LHCN-M2 (cell line): ENCODE measurements around the gene EIF3J. TPM values are rescaled to one million over a fixed set of nuclear protein-coding genes. Genes with fewer than 3 reads are reported as not detected.

Experiments
- DNase-seq: peaks from one replicate; pipeline ENCODE4 v3.0.0-alpha.2; 2012; ENCODE audit warnings: low read depth
- total RNA-seq: library from RNA; depleted of rRNA; stranded (reverse); fragments of >200 nt; gene quantifications from 2 replicates; pipeline ENCODE4 v1.2.3, GENCODE V29; 2014; rRNA removed

The EIF3J gene
- total RNA-seq, 1 experiment from 2014 or later, result 35.0 TPM

- peak; percentile 10 for DNase-seq
Observed at GRCh38 chr15:44593042-44593736, 56.2 kb downstream of the EIF3J start.

DNA sequence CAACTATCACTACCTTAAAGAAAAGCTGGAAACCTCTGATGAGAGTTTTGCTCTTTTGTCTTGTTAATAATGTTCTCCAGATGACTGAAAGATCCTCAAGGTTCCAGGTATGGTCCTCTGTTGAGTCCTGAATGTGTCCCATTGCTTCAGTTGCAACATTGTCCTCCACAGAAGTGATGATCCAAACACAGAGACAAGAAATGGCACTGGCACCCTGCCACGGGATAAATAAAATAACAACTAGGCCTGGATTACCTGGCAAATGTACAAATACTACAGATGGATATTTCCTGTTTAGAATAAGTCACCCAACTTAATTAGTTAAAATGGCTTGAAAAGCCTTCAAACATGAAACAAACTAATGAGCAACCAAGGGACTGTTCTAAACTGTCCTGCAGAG lies 58.3 kb downstream of the EIF3J start:
- no peak for DNase-seq

GRCh38 chr15:44595656-44596510 lies 58.9 kb downstream of the EIF3J start:
- no peak for DNase-seq

- no peak for DNase-seq
Observed at GRCh38 chr15:44596511-44597010, 59.6 kb downstream of the EIF3J start.

DNA sequence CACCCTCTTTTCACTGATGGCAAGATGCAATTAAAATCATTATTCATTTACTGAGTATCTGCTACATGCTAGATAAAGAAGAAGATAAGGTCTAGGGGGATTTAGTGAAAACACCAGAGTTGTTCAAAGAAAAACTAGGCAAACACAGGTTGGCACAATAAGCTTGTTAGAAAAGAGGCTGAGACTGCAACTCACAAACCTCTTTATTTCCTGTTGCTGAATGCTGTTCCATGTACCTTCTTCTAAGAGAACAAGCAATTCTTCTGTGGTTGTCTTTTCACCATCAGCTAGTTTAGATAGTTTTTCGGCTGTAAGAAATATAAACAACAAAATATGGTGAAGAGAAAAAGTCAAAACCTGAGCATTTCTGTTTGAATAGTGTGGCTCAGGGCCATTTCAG lies 61.1 kb downstream of the EIF3J start:
- DNase-seq, result no peak

- no peak for DNase-seq
Observed at GRCh38 chr15:44598892-44599291, 61.9 kb downstream of the EIF3J start.

DNA sequence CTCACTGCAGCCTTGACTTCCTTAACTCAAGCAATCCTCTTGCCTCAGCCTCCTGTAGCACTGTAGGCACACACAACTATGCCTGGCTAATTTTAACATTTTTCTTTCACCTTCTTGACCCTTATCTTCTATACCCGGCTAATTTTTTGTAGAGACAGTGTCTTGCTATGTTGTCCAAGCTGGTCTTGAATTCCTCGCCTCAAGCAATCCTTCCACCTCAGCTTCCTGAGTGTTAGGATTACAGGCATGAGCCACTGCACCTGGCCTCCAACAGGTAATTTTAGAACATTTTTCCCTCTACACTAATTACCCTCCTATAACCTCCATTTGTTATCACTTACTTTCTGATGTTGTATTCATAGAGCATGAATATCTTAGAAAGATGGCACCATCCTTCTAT lies 66.2 kb downstream of the EIF3J start:
- no peak for DNase-seq

- DNase-seq, result no peak
Observed at GRCh38 chr15:44606740-44607139, 69.8 kb downstream of the EIF3J start.

Other genes starting within 250 kb of the EIF3J start
- 63.0 and 65.4 TPM in 2 replicates for gene GOLM2, start 248.4 kb upstream of the EIF3J start, total RNA-seq
- gene CTDSPL2, start 109.5 kb upstream of the EIF3J start, total RNA-seq, result 42.4 and 62.4 TPM in 2 replicates
- gene SPG11, start 126.5 kb downstream of the EIF3J start, total RNA-seq, result 40.2 and 46.4 TPM in 2 replicates
- 0.19 and 0.57 TPM in 2 replicates for gene PATL2, start 174.2 kb downstream of the EIF3J start, total RNA-seq
- 1,643 and 2,330 TPM in 2 replicates for gene B2M, start 174.4 kb downstream of the EIF3J start, total RNA-seq
- 12.0 and 15.7 TPM in 2 replicates for gene TRIM69, start 199.4 kb downstream of the EIF3J start, total RNA-seq